GM23338 (cell line): ENCODE results near the gene C13orf46.

ENCODE experiments used
- EZH2 ChIP-seq: fragments of 200-600 bp; sonication (generic); IDR thresholded peaks from one replicate; pipeline ENCODE4 v1.8.0; 2017; ENCODE audit warnings: antibody characterized with exemption, mild to moderate bottlenecking, low read depth; ENCODE audit not compliant: unreplicated experiment
- EZH2phosphoT487 ChIP-seq: fragments of 200-600 bp; sonication (generic); IDR thresholded peaks from one replicate; pipeline ENCODE4 v1.8.1; 2018; ENCODE audit warnings: antibody characterized with exemption; ENCODE audit not compliant: unreplicated experiment
- JUNB ChIP-seq: IDR thresholded peaks from one replicate; pipeline ENCODE4 v1.6.1; 2016; ENCODE audit warnings: antibody characterized with exemption; ENCODE audit not compliant: unreplicated experiment
- POLR2AphosphoS5 ChIP-seq: IDR thresholded peaks from 2 replicates; pipeline ENCODE4 v1.6.1; 2016; ENCODE audit warnings: antibody characterized with exemption, low read depth
- TF ChIP-seq, protein P1 (sequence below), 2 experiments: fragments of 200-600 bp in 1 of 2; sonication (generic) in 1 of 2; conservative IDR thresholded peaks; 2 replicates each; pipeline versions ENCODE4 v1.5.1 to v1.6.1; 2016 to 2017; ENCODE audit warnings: antibody characterized with exemption in 2 of 2, low read depth in 2 of 2, mild to moderate bottlenecking in 2 of 2, moderate library complexity in 1 of 2
- TF ChIP-seq, protein P2 (sequence below): IDR thresholded peaks from one replicate; pipeline ENCODE4 v1.6.1; 2018; ENCODE audit warnings: antibody characterized with exemption; ENCODE audit not compliant: unreplicated experiment

DNA sequence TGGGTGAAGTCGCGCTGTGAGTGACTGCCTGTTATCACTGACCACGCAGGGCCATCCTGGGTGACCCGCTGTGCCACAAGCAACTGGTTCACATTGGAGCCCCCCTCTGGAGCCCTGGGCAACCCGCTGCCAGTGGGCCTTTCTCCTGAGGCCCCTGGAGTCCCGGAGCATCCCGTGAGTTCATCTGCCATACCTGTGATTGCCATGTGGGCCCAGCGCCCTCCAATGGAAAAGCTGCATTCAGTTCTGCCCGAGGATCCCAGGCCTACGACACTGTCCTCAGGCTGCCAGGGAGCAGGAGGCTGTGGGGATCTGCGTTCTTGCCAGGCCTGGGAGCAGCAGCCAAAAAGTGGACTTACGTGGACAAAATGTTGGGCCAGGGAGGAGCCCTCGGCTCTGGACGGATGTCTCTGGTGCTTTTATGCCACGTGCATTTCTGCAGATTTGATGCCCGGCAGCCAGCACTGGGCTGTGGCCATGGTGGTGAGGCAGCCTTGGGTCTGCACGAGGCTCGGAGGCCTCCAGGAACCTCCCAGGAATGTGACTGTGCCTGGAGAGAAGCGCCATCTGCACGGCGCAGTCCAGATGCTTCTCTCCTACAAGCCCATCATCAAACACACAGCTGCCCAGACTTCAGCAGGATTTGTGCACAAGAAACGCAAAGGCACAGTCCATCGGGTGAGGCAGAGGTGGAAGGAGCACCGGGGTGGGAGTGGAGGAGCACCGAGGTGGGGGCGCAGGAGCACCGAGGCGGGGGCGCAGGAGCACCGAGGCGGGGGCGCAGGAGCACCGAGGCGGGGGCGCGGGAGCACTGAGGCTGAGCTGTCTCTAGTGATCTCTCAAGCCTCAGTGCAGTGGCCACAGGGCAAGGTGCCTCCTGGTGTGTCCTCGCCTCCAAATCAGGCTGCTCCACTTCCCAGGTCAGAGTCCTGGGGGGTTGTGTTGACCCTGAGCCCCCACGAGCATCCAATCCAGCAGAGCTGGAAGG lies 44.0 kb downstream of the C13orf46 start:
- TF ChIP-seq, protein P1, sequence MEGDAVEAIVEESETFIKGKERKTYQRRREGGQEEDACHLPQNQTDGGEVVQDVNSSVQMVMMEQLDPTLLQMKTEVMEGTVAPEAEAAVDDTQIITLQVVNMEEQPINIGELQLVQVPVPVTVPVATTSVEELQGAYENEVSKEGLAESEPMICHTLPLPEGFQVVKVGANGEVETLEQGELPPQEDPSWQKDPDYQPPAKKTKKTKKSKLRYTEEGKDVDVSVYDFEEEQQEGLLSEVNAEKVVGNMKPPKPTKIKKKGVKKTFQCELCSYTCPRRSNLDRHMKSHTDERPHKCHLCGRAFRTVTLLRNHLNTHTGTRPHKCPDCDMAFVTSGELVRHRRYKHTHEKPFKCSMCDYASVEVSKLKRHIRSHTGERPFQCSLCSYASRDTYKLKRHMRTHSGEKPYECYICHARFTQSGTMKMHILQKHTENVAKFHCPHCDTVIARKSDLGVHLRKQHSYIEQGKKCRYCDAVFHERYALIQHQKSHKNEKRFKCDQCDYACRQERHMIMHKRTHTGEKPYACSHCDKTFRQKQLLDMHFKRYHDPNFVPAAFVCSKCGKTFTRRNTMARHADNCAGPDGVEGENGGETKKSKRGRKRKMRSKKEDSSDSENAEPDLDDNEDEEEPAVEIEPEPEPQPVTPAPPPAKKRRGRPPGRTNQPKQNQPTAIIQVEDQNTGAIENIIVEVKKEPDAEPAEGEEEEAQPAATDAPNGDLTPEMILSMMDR (conservative IDR thresholded peaks at IDR 0.05; ENCODE audit: low read depth in 2 of 2) = peak; percentile 9 to 69; a peak in 2 of 4 replicates
- TF ChIP-seq, protein P2, sequence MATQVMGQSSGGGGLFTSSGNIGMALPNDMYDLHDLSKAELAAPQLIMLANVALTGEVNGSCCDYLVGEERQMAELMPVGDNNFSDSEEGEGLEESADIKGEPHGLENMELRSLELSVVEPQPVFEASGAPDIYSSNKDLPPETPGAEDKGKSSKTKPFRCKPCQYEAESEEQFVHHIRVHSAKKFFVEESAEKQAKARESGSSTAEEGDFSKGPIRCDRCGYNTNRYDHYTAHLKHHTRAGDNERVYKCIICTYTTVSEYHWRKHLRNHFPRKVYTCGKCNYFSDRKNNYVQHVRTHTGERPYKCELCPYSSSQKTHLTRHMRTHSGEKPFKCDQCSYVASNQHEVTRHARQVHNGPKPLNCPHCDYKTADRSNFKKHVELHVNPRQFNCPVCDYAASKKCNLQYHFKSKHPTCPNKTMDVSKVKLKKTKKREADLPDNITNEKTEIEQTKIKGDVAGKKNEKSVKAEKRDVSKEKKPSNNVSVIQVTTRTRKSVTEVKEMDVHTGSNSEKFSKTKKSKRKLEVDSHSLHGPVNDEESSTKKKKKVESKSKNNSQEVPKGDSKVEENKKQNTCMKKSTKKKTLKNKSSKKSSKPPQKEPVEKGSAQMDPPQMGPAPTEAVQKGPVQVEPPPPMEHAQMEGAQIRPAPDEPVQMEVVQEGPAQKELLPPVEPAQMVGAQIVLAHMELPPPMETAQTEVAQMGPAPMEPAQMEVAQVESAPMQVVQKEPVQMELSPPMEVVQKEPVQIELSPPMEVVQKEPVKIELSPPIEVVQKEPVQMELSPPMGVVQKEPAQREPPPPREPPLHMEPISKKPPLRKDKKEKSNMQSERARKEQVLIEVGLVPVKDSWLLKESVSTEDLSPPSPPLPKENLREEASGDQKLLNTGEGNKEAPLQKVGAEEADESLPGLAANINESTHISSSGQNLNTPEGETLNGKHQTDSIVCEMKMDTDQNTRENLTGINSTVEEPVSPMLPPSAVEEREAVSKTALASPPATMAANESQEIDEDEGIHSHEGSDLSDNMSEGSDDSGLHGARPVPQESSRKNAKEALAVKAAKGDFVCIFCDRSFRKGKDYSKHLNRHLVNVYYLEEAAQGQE = no peak
- no peak for TF ChIP-seq JUNB
- TF ChIP-seq EZH2 = no peak
- TF ChIP-seq POLR2AphosphoS5 = no peak
- no peak for TF ChIP-seq EZH2phosphoT487
